ENCODE data around the gene CLCF1.

Gene CLCF1

GRCh38 chr11:67369275-67369674, 4.1 kb downstream of the CLCF1 start:
- TF ChIP-seq CTCF (conservative IDR thresholded peaks at IDR 0.05), result no peak
- no peak overlapping the region for H3K27ac ChIP-seq

- TF ChIP-seq CTCF (conservative IDR thresholded peaks at IDR 0.05), result no peak
Measured at GRCh38 chr11:67368621-67369020, 4.8 kb downstream of the CLCF1 start.

GRCh38 chr11:67367761-67368227, 5.6 kb downstream of the CLCF1 start:
- TF ChIP-seq CTCF (conservative IDR thresholded peaks at IDR 0.05), result no peak
- no peak overlapping the region for H3K27ac ChIP-seq

More at GRCh38 chr11:67368621-67369020, 4.8 kb downstream of the CLCF1 start:
- no peak overlapping the region for H3K27ac ChIP-seq

GRCh38 chr11:67366961-67367760, 6.2 kb downstream of the CLCF1 start:
- no peak overlapping the region for H3K27ac ChIP-seq
- no peak for TF ChIP-seq CTCF (conservative IDR thresholded peaks at IDR 0.05)

- TF ChIP-seq CTCF (conservative IDR thresholded peaks at IDR 0.05), result no peak
- no peak overlapping the region for H3K27ac ChIP-seq
Measured at GRCh38 chr11:67366546-67366945, 6.9 kb downstream of the CLCF1 start.

GRCh38 chr11:67365736-67366444, 7.5 kb downstream of the CLCF1 start:
- H3K27ac ChIP-seq, result no peak overlapping the region
- no peak for TF ChIP-seq CTCF (conservative IDR thresholded peaks at IDR 0.05)

All from VCaP (cell line).